GM21367 (cell line): ENCODE measurements around the gene NLRC4.
"Not testable (repeated sequence)": the region's sequence is repeated elsewhere in the genome, so short reads cannot be mapped to it uniquely, and the experiment has no call there.

ENCODE experiments used
- ATAC-seq: cut with Tn5 transposase; IDR thresholded peaks from one replicate; pipeline ENCODE4 v1.9.1; 2021; ENCODE audit not compliant: unreplicated experiment

The NLRC4 gene

DNA sequence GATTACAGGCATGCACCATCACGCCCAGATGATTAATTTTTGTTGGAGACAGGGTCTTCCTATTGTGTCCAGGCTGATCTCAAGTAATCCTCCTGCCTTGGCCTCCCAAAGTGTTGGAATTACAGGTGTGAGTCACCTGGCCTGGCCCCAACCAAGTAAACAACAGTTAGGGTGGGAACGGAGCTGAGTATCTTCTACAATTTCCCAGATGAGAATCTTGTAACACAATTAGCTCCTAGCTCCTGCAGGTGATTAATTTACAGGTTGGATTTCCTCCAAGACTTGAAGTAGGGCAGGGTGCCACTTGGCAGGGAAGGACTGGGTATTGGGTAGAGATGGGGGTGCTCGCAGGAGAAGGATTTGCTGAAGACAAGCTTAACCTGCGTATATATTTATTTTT, 17.8 kb downstream of the NLRC4 start:
- ATAC-seq, result no peak

- no peak for ATAC-seq
These were observed 22.4 kb downstream of the NLRC4 start for GRCh38 chr2:32242331-32242730.

DNA sequence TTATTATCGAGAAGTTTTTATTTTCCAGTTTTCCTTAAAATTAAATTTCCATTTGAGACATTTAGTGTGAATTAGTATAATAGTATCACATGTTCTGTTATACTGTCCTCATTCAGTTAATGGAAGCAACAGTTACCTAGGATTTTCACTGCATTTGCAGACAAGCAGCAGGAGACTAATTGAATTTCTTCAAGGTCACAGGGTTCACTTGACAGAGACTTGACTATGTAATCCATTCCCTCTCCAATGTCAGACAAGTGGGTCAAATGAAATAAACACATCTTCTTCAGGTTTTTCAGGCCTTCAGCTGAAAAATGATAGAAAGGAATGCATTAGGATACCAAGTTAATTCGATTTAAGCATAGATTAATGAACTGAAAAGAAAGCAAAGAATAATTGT, 26.7 kb downstream of the NLRC4 start:
- no peak for ATAC-seq

DNA sequence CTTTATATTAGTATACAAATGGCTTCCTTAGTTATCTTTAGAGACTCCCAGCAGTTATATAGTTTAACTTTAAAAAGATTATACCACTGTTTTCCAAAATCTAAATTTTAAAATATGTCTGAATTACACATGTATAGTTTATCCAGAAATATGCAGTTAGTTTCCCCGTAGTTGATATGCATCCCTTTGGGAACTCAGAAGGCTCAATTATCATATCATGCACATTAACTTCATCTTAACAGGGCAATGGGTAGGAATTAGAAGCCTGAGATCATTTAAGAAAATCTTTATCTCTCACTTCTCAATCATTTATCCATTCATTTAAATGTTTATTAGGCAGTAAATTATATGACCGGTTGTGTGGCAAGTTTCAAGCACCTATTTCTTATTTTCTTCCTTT, 27.2 kb downstream of the NLRC4 start:
- ATAC-seq, result no peak

DNA sequence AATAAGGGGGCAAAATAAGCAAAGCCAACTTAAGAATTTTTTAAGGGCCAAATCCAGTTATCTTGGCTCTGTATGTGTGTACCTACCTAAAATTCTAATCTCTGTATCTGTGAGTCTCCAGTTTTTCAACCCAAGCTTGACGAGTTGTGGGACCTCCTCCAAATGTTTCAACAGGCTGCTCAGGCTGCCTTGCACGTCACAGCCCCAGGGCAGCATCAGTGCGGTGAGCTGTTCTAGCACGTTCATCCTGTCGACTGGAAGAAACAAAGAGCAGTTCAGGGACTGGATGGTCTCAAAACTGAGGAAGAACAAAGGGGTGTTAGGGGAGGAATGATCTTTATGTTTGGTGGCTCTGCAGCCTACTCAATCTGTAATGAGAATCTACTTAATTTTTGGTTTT, 29.4 kb downstream of the NLRC4 start:
- ATAC-seq, result no peak

DNA sequence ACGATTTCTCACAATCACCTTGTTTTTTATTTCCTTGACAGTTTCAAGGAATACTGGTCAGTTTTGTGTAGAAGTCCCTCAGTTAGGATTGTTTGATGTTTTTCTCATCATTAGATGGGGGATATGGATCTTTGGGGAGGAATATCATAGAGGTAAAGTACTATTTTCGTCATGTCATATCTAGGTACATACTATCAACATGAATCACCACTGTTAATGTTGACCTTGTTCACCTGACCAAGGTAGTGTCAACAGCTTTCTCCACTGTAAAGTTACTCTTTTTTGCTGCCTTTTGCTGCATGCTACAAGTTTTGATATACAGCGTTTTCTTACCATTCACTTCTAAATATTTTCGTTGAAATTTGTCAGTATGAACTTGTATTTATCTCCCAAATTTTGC, 32.7 kb downstream of the NLRC4 start:
- ATAC-seq, result no peak

DNA sequence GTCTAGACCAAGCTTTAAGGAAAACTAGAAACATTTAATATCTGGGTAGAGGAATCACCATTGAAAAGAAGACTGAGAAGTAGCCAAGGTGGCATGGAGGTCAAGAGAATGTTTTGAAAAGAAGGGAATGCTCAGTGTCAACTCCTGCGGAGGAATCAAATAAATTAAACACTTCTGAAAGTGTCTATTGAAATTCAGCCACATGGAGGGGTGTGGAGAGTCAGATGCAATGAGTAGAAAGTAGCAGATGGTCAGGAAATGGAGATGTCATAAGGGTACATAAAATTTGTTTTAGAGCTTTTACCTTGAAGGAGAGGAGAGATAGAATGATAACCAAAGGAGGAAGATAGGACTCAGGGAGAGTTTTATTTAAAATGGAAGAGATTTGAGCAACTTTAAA, 35.1 kb downstream of the NLRC4 start:
- ATAC-seq, result no peak

DNA sequence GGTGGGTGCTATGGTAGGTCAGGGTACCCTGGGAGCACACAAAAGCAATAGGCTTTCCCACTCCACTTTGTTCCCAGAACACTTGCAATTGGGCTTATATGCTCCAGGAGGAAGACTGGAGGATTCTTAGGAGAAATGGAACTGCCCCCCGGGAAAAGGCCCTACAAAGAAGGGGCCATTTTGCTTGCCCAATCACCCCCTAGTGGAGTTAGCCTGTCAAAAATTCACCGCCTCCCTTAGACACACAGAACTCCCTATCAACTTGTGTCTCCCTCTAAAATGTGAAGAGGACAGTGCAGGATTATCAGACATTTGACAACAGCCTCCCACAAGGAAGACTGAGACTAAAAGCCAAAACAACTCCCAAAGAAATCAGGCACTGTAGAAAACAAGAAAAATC, 36.5 kb downstream of the NLRC4 start:
- ATAC-seq, result no peak

DNA sequence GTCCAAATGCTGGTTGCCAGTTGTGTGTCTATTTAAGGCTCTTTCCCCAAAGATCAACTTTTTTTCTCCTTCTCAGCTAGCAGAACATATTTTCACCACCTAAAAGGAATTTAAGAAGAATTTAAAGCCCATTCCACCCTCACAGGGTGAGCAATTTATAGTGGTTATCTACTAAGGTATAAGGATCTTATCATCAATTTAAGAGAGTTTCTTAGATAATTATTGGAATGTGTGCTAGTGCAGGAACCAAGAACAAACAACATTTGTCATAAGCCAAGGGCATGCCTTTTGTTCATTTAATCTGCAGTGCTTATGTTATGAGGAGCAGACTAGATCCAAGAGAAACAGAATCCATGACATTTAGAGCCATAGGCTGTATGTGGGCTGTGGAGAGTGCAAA, 37.2 kb downstream of the NLRC4 start:
- no peak for ATAC-seq

DNA sequence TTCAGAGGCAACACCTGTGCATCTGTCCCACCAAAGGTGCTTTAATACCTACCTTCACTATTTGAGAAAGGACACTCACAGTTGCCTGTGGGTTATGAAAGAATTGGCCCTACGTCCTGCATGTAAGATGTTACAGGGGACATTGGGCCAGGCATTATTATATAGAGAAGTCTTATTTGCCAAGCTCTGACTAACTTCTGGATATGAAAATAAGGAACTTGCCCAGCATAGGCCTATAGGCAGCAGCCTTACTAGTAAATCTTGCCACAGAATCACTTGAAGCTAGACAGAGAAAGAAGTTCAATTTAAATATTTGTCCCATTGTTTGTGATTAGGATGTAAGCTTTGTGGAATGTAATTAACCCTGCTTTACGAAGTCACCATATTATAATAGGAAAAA, 41.7 kb downstream of the NLRC4 start:
- ATAC-seq, result no peak

GRCh38 chr2:32220445-32220844, 44.2 kb downstream of the NLRC4 start:
- ATAC-seq, result no peak

- ATAC-seq, result no peak
These were observed 52.4 kb downstream of the NLRC4 start for GRCh38 chr2:32212295-32212694.

DNA sequence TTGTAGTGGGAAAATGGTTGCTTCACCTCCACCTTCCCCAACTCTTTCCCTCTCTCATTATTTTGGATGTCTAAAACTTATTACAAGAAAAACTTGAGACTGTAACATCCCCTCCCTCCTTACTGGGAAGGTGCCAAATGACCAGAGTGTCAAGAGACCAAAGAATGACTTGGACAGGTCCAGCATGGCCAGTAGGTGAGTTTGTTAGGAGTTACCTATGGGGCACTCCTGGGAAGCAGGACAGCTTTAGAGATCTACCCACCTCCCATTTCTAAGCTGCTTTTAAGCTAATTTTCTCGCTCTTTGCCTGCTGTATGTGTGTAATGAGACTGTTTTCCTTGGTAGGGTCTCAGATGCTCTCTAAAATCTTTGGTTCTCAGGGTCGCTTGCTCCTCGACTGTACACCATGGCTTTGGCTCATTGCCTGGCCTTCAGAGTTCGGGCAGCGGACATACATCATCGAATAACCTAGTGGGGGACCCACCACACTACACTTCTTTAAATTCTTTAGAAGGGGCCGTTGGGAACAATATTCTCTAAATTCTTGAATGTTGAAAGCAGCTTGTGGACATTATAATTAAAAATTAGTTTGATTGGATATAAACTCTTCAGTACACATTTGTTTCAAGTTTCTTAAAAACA, 53.8 kb downstream of the NLRC4 start:
- no peak for ATAC-seq

DNA sequence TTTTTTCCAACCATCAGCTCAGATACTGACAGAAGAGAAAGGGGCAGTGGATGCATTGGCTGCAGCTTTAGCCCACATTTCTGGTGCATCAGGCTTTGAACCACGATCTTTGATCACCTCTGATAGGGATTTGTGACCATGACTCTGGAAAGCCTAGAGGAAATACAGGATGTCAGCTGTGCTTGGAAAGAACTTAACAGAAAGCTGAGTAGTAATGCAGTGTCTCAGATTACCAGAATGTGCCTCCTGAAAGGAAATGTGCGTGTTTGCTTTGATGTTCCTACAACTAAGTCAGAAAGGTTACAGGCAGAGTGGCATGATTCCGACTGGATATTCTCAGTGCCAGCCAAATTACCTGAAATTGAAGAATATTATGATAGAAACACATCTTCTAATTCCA, 61.3 kb downstream of the NLRC4 start:
- not testable (repeated sequence) for ATAC-seq

- ATAC-seq, result no peak
These were observed 63.9 kb downstream of the NLRC4 start for GRCh38 chr2:32200814-32201213.

DNA sequence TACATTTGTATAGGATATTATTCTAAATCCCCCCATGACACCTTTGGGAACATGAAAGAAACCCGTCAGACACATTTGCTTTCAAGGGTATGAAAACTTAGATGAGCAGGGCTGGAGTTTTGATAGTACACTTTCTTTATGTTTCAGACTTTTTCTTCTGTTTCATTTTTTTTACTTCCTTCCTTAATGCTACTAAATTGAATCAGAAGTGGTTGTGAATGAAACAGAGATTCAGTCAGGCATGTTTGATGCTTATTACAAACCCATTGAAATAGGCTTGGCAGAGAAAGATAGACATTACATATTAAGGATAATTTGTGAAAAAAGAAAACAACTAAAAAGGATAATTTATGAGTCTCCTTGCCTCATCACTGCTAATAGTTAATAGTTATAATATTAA, 72.3 kb downstream of the NLRC4 start:
- ATAC-seq, result no peak

- no peak for ATAC-seq
These were observed 75.7 kb downstream of the NLRC4 start for GRCh38 chr2:32189011-32189410.

- no peak for ATAC-seq
These were observed 82.0 kb downstream of the NLRC4 start for GRCh38 chr2:32182667-32183066.
